Naive B cell (primary cell): ENCODE results near the gene SECISBP2L. TPM values are rescaled to one million over a fixed set of nuclear protein-coding genes. Genes with fewer than 3 reads are reported as not detected.
A peak's percentile ranks its signal among the peaks of the same experiment; 100 is the strongest.

ENCODE experiments used
- ATAC-seq, 2 donors: fragments of 150-1000 bp; cut with Tn5 transposase; 2 replicates each; pipeline ENCODE4 v1.10.0; 2021; ENCODE audit warnings: low read depth in 2 of 2, mild to moderate bottlenecking in 2 of 2, moderate library complexity in 2 of 2
- DNase-seq: peaks from one replicate; pipeline ENCODE4 v3.0.0; 2022
- H3K27ac Mint-ChIP-seq, 6 donors: one replicate each; pipeline ENCODE4 v1.8.0; 2020 to 2022; ENCODE audit warnings: mild to moderate bottlenecking in 6 of 6, mixed read lengths in 6 of 6, moderate library complexity in 5 of 6, inconsistent platforms in 2 of 6
- H3K27me3 Mint-ChIP-seq, 3 donors: one replicate each; pipeline ENCODE4 v1.8.0; 2021 to 2022; ENCODE audit warnings: mixed read lengths in 3 of 3, mild to moderate bottlenecking in 1 of 3
- H3K36me3 Mint-ChIP-seq, 2 donors: one replicate each; pipeline ENCODE4 v1.8.0; 2020 to 2022; ENCODE audit warnings: mixed read lengths in 2 of 2, inconsistent platforms in 1 of 2, mild to moderate bottlenecking in 1 of 2
- H3K4me1 Mint-ChIP-seq, 3 donors: one replicate each; pipeline ENCODE4 v1.8.0; 2020 to 2022; ENCODE audit warnings: mixed read lengths in 3 of 3, inconsistent platforms in 1 of 3, mild to moderate bottlenecking in 1 of 3, moderate library complexity in 1 of 3
- H3K4me3 Mint-ChIP-seq, 8 donors: one replicate each; pipeline ENCODE4 v1.8.0; 2020 to 2022; ENCODE audit warnings: mild to moderate bottlenecking in 8 of 8, mixed read lengths in 8 of 8, moderate library complexity in 8 of 8, inconsistent platforms in 2 of 8
- H3K9me3 Mint-ChIP-seq, 7 donors: one replicate each; pipeline ENCODE4 v1.8.0; 2020 to 2022; ENCODE audit warnings: mixed read lengths in 7 of 7, mild to moderate bottlenecking in 5 of 7, inconsistent platforms in 2 of 7, moderate library complexity in 1 of 7
- polyA plus RNA-seq, 6 donors: library from polyadenylated mRNA; unstranded; fragments of 300-500 nt; fragmentation: Illumina TruSeq; gene quantifications; one replicate each; pipeline ENCODE4 v1.2.3, GENCODE V29; 2021; ENCODE audit warnings: low read depth in 6 of 6

SECISBP2L gene, protein sequence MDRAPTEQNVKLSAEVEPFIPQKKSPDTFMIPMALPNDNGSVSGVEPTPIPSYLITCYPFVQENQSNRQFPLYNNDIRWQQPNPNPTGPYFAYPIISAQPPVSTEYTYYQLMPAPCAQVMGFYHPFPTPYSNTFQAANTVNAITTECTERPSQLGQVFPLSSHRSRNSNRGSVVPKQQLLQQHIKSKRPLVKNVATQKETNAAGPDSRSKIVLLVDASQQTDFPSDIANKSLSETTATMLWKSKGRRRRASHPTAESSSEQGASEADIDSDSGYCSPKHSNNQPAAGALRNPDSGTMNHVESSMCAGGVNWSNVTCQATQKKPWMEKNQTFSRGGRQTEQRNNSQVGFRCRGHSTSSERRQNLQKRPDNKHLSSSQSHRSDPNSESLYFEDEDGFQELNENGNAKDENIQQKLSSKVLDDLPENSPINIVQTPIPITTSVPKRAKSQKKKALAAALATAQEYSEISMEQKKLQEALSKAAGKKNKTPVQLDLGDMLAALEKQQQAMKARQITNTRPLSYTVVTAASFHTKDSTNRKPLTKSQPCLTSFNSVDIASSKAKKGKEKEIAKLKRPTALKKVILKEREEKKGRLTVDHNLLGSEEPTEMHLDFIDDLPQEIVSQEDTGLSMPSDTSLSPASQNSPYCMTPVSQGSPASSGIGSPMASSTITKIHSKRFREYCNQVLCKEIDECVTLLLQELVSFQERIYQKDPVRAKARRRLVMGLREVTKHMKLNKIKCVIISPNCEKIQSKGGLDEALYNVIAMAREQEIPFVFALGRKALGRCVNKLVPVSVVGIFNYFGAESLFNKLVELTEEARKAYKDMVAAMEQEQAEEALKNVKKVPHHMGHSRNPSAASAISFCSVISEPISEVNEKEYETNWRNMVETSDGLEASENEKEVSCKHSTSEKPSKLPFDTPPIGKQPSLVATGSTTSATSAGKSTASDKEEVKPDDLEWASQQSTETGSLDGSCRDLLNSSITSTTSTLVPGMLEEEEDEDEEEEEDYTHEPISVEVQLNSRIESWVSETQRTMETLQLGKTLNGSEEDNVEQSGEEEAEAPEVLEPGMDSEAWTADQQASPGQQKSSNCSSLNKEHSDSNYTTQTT
- 10 to 100 TPM; 25.0 to 66.7 (median 53.9) TPM for polyA plus RNA-seq

DNA sequence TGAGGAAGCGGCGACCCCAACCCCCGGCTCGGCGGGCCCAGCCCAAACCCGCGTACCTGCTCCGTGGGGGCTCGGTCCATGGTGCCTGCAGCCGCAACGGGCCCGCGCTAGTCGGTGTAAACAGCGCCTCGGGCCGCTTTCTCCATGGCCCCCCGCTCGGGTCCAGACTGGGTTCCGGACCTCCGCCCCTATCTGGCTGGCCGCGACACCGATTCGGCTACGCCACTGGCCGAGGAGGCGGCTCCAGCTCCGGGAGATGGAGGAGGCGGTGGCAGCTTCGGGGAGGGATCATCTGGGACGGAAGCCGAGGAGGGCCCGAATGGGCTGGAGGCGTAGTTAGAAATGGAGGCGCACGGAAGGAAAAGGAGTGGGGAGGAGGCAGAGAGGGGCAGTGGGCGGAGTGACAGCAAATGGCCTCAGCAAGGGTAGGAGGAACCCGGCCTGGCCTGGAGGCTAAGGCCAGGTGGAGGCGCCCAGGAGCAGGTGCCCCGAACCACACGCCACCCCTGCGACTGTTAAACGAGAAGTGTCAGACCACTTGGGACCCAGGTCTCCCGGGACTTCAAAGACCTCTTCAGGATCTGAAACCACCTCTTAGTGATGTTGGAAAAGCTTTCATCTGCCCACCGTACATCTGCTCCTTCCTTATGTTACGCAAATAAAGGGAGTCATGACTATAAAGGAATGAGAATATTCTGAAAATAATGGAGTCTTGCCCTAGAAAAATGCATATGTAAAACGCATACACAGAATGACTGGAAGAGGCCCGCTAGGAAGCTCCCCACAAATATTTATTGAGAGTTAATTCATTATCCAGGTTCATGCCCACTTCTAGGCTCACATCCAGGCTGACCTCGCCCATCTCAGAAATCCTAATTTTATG, at the start of gene SECISBP2L:
SECISBP2L (minus strand) TSS at position 227 of the 883 bp plus-strand sequence; CDS start at position 80, 147 bp downstream.
- H3K36me3 Mint-ChIP-seq: peaks cover 0 to 6% of the 10 kb centered on the region in 2 donors
- H3K9me3 Mint-ChIP-seq: peaks cover 0 to 3% (median 0%) of the 10 kb centered on the region in 7 donors
- H3K4me3 Mint-ChIP-seq: peak within 1 kb of the TSS; percentile 98 to 100 (median 99)
- H3K27ac Mint-ChIP-seq: peak within 1 kb of the TSS; percentile 95 to 99 (median 99)
- no peaks in the 10 kb centered on the region for H3K27me3 Mint-ChIP-seq
- ATAC-seq (peak; percentile 90 to 92), DNase-seq (peak; percentile 93)
- H3K4me1 Mint-ChIP-seq: peaks cover 27 to 48% (median 27%) of the 10 kb centered on the region in 3 donors

DNA sequence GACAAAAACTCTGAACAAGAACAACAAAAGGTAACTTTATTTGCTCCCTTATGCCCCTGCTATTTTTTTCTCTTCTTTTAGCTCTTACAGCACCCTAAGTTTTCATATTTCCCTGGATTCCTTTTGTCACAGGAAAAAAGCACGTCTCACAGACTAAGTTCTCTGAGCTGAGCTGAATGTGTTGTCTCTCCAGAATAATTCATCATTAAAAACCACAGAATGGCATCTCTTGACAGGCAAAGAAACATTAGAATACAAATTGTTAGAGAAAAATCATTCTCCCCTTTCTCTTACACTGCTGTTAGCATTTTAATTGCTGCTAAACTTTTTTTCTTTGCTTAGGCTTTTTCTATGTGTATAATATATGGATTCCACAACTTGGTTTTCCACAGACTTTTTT, 48.7 kb upstream of the SECISBP2L start:
- Mint-ChIP-seq H3K9me3 (no peaks in the 10 kb centered on the region), H3K27me3 (no peaks in the 10 kb centered on the region), H3K36me3 (no peaks in the 10 kb centered on the region), H3K4me3 (no peak overlapping the region), H3K4me1 (no peaks in the 10 kb centered on the region), H3K27ac (peak overlapping the region in 1 of 6 donors; percentile 94)
- no peak for ATAC-seq
- DNase-seq: no peak

DNA sequence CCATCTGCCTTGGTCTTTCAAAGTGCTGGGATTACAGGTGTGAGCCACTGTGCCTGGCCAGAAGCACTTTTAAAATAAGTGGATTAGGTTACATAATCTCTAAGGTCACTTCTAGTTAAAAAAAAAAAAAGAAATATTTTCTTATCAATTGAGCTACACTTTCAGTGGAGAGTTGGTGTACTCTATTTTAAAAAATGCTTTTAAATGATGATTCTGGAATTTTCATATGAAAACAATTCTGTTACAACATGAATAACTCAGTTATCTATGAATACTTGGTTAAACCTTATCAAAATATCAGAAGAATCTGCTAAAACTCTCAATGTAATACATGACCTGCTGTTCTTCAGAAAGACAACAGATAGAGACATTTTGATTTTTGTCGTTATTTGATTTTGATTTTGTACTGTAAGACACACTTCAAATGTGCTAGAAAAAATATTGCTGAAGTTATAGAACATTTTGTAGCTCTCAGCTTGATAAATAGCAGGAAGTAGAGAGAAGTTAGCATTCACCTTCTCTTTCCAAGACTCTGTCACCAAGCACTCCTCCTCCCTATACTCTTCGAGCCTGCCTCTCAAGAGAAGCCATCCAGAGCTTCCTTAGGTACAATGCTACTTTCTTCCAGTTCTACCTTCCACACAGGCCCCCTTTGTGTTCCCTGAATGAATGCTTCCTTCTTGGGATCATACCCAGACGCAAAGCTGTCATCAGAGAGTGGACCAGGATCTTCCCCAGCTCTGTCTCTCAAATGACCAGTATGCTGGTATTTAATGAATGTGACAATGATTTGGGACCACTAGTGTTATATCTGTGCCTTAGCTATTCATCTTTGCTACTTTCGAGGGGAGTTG, 47.2 kb upstream of the SECISBP2L start:
- DNase-seq (no peak), ATAC-seq (no peak)
- no peaks in the 10 kb centered on the region for H3K9me3 Mint-ChIP-seq
- H3K36me3 Mint-ChIP-seq: no peaks in the 10 kb centered on the region
- no peak overlapping the region for H3K27ac Mint-ChIP-seq
- no peaks in the 10 kb centered on the region for H3K4me1 Mint-ChIP-seq
- H3K27me3 Mint-ChIP-seq: no peaks in the 10 kb centered on the region
- H3K4me3 Mint-ChIP-seq: no peak overlapping the region

GRCh38 chr15:49088996-49089395, 42.8 kb upstream of the SECISBP2L start:
- no peaks in the 10 kb centered on the region for H3K27me3 Mint-ChIP-seq
- no peaks in the 10 kb centered on the region for H3K4me1 Mint-ChIP-seq
- H3K4me3 Mint-ChIP-seq: no peak overlapping the region
- DNase-seq (no peak), ATAC-seq (no peak)
- H3K27ac Mint-ChIP-seq: no peak overlapping the region
- no peaks in the 10 kb centered on the region for H3K36me3 Mint-ChIP-seq
- H3K9me3 Mint-ChIP-seq: no peaks in the 10 kb centered on the region

DNA sequence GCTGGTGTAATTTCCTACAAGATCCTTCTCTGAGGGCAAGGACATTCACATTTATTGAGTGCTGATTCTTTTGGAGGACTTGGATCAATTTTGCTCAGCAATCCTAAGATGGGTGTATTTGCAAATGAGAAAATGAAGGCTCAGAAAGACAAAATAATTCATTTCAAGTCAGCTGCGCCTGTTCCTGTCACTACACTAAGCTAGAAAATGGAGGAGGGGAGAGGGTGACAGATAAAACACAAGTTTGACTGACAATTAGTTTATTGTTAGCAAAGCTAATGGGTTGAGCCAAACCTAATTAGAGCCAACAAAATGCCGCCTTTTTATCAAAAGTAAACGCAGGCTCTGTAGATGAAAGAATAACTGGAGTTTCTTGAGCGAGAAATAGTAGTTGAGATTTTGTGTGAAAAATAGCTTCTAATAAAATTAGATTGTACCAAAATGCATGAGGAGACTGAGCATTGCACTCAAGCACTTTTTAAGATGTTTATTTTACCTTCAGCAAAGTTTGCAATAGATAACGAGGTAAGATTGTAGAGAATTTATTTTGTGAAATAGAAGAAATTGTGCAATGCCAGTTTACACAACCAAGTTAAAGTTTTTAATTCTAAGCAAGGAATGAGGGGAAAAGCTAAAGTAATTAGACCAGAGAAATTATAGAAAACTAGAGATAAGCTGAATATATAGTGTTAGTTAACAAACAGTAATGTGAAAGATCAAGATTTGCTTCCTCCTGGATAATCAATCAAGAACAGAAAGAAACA, 39.6 kb upstream of the SECISBP2L start:
- Mint-ChIP-seq H3K27ac (no peak overlapping the region), H3K36me3 (no peaks in the 10 kb centered on the region), H3K9me3 (no peaks in the 10 kb centered on the region), H3K27me3 (peaks cover 0 to under 1% (median 0%) of the 10 kb centered on the region in 3 donors), H3K4me3 (no peak overlapping the region), H3K4me1 (no peaks in the 10 kb centered on the region)
- no peak for DNase-seq
- ATAC-seq: no peak

- no peak overlapping the region for H3K4me3 Mint-ChIP-seq
- H3K9me3 Mint-ChIP-seq: no peaks in the 10 kb centered on the region
- no peaks in the 10 kb centered on the region for H3K4me1 Mint-ChIP-seq
- ATAC-seq: no peak
- DNase-seq: no peak
- H3K27me3 Mint-ChIP-seq: peaks cover 0 to 10% (median 0%) of the 10 kb centered on the region in 3 donors
- H3K27ac Mint-ChIP-seq: no peak overlapping the region
- no peaks in the 10 kb centered on the region for H3K36me3 Mint-ChIP-seq
Measured at GRCh38 chr15:49084285-49084570, 38.0 kb upstream of the SECISBP2L start.

GRCh38 chr15:49083401-49084284, 37.4 kb upstream of the SECISBP2L start:
- no peaks in the 10 kb centered on the region for H3K36me3 Mint-ChIP-seq
- no peak for DNase-seq
- H3K4me1 Mint-ChIP-seq: no peaks in the 10 kb centered on the region
- H3K27me3 Mint-ChIP-seq: peaks cover 0 to 10% (median 0%) of the 10 kb centered on the region in 3 donors
- H3K4me3 Mint-ChIP-seq: no peak overlapping the region
- ATAC-seq: no peak
- H3K27ac Mint-ChIP-seq: no peak overlapping the region
- H3K9me3 Mint-ChIP-seq: no peaks in the 10 kb centered on the region

DNA sequence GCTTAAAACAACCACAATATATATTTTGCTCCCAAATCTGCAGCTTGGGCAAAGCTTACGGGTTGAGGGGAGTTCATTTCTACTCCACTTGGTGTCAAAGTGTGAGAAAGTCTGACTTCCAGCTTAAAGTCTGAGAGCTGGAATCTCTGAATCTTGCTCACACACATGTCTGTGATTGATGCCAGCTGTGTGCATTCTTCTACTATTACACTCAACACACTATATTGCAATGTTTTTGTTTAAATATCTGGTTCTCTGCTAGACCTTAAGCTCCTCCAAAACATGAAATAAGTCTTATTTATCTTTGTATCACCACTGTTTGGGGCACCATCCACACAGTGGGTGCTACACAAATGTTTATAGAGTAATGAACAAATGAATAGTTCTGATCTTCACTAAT, 36.7 kb upstream of the SECISBP2L start:
- Mint-ChIP-seq H3K9me3 (no peaks in the 10 kb centered on the region), H3K27ac (no peak overlapping the region), H3K27me3 (peaks cover 0 to 10% (median 0%) of the 10 kb centered on the region in 3 donors), H3K4me3 (no peak overlapping the region), H3K4me1 (no peaks in the 10 kb centered on the region), H3K36me3 (no peaks in the 10 kb centered on the region)
- ATAC-seq (no peak), DNase-seq (no peak)

DNA sequence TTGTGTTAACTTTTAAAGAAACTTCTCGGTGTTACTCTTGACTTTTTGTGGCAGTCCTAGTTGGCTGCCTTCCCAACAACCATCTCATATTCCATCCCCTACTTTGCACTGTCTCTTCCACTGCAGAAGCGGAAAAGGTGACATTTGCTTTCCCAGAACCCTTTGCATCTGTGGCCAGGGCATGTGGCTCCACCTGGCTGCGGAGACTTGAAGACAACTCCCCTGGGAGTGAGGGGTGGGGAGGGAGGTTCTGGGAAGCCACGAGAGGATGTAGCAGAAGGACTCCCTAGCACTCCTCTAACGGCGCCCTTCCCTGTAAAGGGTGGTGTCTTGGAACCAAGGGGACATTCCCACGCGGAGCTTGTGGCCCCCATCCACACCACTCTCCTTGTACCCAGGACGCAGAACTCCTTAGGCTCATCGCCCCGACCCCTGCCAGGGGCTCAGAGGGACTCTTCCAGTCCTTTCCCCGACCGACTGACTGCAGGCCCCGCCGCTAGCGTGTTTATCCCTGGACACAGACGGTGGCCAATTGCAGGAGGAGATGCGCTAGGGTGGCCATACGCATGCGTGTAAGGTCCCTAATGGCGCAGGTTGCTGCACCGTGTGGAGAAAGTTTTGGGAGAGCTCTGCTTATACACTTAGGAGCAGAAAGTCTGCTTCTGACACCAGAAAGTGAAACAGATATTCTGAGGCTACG, 33.2 kb upstream of the SECISBP2L start:
- Mint-ChIP-seq H3K27ac (no peak overlapping the region), H3K36me3 (no peaks in the 10 kb centered on the region)

DNA sequence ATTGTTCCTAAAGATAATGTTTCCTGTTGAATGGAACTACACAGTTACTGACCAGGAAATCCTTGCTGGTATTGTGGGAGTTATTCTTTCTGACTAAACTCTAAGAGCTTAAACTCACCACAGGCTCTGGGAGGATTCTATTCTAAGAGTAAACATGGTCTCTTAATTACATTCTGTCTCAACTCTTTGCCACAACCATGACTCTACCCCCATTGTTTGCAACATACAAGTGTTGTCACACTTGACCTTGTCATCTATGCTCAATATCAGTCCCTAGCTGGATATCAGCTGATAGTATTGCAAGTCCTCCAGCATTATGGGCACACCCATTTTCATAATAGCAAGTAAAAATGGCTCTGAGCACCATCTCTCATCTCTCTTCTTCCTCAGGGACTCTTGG, 29.6 kb upstream of the SECISBP2L start:
- Mint-ChIP-seq H3K9me3 (peaks cover 0 to 6% (median 0%) of the 10 kb centered on the region in 7 donors), H3K4me3 (no peak overlapping the region), H3K36me3 (no peaks in the 10 kb centered on the region), H3K27me3 (peaks cover 0 to 23% (median 10%) of the 10 kb centered on the region in 3 donors), H3K27ac (no peak overlapping the region), H3K4me1 (no peaks in the 10 kb centered on the region)
- ATAC-seq: no peak
- DNase-seq: no peak

More for the DNA sequence above, 33.2 kb upstream of the SECISBP2L start:
- H3K27me3 Mint-ChIP-seq: peaks cover 0 to 10% (median 0%) of the 10 kb centered on the region in 3 donors
- no peaks in the 10 kb centered on the region for H3K9me3 Mint-ChIP-seq
- no peak for DNase-seq
- H3K4me3 Mint-ChIP-seq: peak overlapping the region in 1 of 8 donors; percentile 51
- no peak for ATAC-seq
- no peaks in the 10 kb centered on the region for H3K4me1 Mint-ChIP-seq
